Smooth muscle cell (in vitro differentiated cells): ENCODE measurements around the gene DEFB113. TPM values are rescaled to one million over a fixed set of nuclear protein-coding genes. Genes with fewer than 3 reads are reported as not detected.

Experiments
- DNase-seq: peaks from one replicate; lab custom pipeline; 2025; ENCODE audit not compliant: unreplicated experiment; lab: John Stamatoyannopoulos, UW
- H2AFZ ChIP-seq: fragments of 200-600 bp; sonication (generic); 2 replicates; pipeline ENCODE4 v1.6.0; 2016; ENCODE audit warnings: antibody characterized with exemption, low read depth, mild to moderate bottlenecking
- H3F3A ChIP-seq: fragments of 200-600 bp; sonication (generic); 2 replicates; pipeline ENCODE4 v1.6.0; 2017; ENCODE audit warnings: antibody characterized with exemption, low read depth
- H3K27ac ChIP-seq: fragments of 200-600 bp; sonication (generic); 2 replicates; pipeline ENCODE4 v1.5.1; 2016; ENCODE audit warnings: low read depth, mild to moderate bottlenecking
- H3K27me3 ChIP-seq: fragments of 200-600 bp; sonication (generic); 2 replicates; pipeline ENCODE4 v1.6.1; 2016; ENCODE audit warnings: low read depth, mild to moderate bottlenecking
- H3K36me3 ChIP-seq: fragments of 200-600 bp; sonication (generic); 2 replicates; pipeline ENCODE4 v1.5.1; 2016; ENCODE audit warnings: low read depth
- H3K4me1 ChIP-seq: fragments of 200-600 bp; sonication (generic); 2 replicates; pipeline ENCODE4 v1.5.1; 2016; ENCODE audit warnings: low read depth
- H3K4me2 ChIP-seq: fragments of 200-600 bp; sonication (generic); 2 replicates; pipeline ENCODE4 v1.6.0; 2016; ENCODE audit warnings: mild to moderate bottlenecking
- H3K4me3 ChIP-seq: fragments of 200-600 bp; sonication (generic); 2 replicates; pipeline ENCODE4 v1.5.1; 2016; ENCODE audit warnings: mild to moderate bottlenecking
- H3K79me2 ChIP-seq: fragments of 200-600 bp; sonication (generic); 2 replicates; pipeline ENCODE4 v1.6.0; 2016; ENCODE audit warnings: low read depth, mild to moderate bottlenecking
- H3K9ac ChIP-seq: fragments of 200-600 bp; sonication (generic); 2 replicates; pipeline ENCODE4 v1.6.0; 2016; ENCODE audit warnings: low read depth
- H3K9me3 ChIP-seq: fragments of 200-600 bp; sonication (generic); replicated peaks from 2 replicates; pipeline ENCODE4 v1.5.1; 2016; ENCODE audit warnings: low read depth
- H4K20me1 ChIP-seq: fragments of 200-600 bp; sonication (generic); 2 replicates; pipeline ENCODE4 v1.6.0; 2016; ENCODE audit warnings: low read depth
- WGBS: methylation state at CpG from one replicate; pipeline ENCODE4 v1.1.7; 2016; ENCODE audit warnings: low lambda C conversion rate; 5-methylcytosine and 5-hydroxymethylcytosine counted together
- polyA plus RNA-seq: library from polyadenylated mRNA; unstranded; fragments of >200 nt; fragmentation: Nextera tagmentation; extraction: Ambion mirVana; gene quantifications from 2 replicates; pipeline ENCODE4 v1.2.1, GENCODE V29; 2016
- total RNA-seq: library from RNA; depleted of rRNA; stranded (reverse); fragments of >200 nt; gene quantifications from 2 replicates; pipeline ENCODE4 v1.2.3, GENCODE V29; 2014
- TF ChIP-seq, protein P1 (sequence below): fragments of 200-600 bp; sonication (generic); IDR thresholded peaks from 2 replicates; pipeline ENCODE4 v1.5.1; 2017; ENCODE audit warnings: borderline replicate concordance, mild to moderate bottlenecking, antibody characterized with exemption; ENCODE audit not compliant: insufficient read depth, poor library complexity, severe bottlenecking

The DEFB113 gene
- total and polyA plus RNA-seq, 2 experiments from 2014 or later, result not detected

GRCh38 chr6:49939993-49940498, 29.4 kb downstream of the DEFB113 start:
- Histone ChIP-seq H3K4me1 (no peaks in the 10 kb centered on the region), H3K9ac (no peak overlapping the region), H3K9me3 (no peaks in the 10 kb centered on the region), H3K4me2 (no peak overlapping the region), H3K79me2 (no peaks in the 10 kb centered on the region), H4K20me1 (no peaks in the 10 kb centered on the region), H3K27ac (no peak overlapping the region), H3F3A (no peaks in the 10 kb centered on the region), H3K27me3 (no peaks in the 10 kb centered on the region), H3K4me3 (no peak overlapping the region), H3K36me3 (no peaks in the 10 kb centered on the region), H2AFZ (no peak overlapping the region)
- TF ChIP-seq, protein P1, sequence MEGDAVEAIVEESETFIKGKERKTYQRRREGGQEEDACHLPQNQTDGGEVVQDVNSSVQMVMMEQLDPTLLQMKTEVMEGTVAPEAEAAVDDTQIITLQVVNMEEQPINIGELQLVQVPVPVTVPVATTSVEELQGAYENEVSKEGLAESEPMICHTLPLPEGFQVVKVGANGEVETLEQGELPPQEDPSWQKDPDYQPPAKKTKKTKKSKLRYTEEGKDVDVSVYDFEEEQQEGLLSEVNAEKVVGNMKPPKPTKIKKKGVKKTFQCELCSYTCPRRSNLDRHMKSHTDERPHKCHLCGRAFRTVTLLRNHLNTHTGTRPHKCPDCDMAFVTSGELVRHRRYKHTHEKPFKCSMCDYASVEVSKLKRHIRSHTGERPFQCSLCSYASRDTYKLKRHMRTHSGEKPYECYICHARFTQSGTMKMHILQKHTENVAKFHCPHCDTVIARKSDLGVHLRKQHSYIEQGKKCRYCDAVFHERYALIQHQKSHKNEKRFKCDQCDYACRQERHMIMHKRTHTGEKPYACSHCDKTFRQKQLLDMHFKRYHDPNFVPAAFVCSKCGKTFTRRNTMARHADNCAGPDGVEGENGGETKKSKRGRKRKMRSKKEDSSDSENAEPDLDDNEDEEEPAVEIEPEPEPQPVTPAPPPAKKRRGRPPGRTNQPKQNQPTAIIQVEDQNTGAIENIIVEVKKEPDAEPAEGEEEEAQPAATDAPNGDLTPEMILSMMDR, result no peak
- no peak for DNase-seq
- 91% methylated on average over 3 of the region's 3 CpGs for WGBS

- no peak overlapping the region for H3K4me2 ChIP-seq
- no peak overlapping the region for H3K9ac ChIP-seq
- no peaks in the 10 kb centered on the region for H3K36me3 ChIP-seq
- H3K4me3 ChIP-seq, result no peak overlapping the region
- TF ChIP-seq, protein P1, result no peak
- H3F3A ChIP-seq, result no peaks in the 10 kb centered on the region
- no peaks in the 10 kb centered on the region for H4K20me1 ChIP-seq
- no peaks in the 10 kb centered on the region for H3K4me1 ChIP-seq
- no peak overlapping the region for H3K27ac ChIP-seq
- no peak for DNase-seq
- H3K27me3 ChIP-seq, result no peaks in the 10 kb centered on the region
- H3K9me3 ChIP-seq, result no peaks in the 10 kb centered on the region
- no peaks in the 10 kb centered on the region for H3K79me2 ChIP-seq
- no peak overlapping the region for H2AFZ ChIP-seq
These were observed 31.6 kb downstream of the DEFB113 start for GRCh38 chr6:49937811-49938210.

DNA sequence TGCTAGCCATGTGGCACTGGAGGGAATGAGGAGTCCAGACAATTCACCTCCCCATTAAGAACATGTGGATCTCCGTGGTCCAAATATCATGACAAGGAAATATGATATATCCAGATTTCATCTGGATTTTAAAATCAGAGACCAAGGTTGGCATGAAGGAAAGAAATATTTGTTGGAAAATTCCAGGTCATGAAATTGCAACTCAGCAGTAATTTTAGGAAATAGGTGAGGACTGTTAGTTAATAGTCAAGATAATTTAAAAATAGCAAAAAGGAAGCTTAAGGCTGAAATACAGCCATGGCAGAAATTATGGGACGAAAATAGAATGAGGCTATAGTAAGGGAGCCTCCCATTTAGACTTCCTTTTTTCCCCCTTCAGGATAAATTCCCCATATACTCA, 32.4 kb downstream of the DEFB113 start:
- H3K36me3 ChIP-seq, result no peaks in the 10 kb centered on the region
- H3F3A ChIP-seq, result no peaks in the 10 kb centered on the region
- H3K79me2 ChIP-seq, result no peaks in the 10 kb centered on the region
- no peak overlapping the region for H3K4me2 ChIP-seq
- no peaks in the 10 kb centered on the region for H3K9me3 ChIP-seq
- H3K27me3 ChIP-seq, result no peaks in the 10 kb centered on the region
- TF ChIP-seq, protein P1, result no peak
- no peak overlapping the region for H3K9ac ChIP-seq
- no peak for DNase-seq
- H3K27ac ChIP-seq, result no peak overlapping the region
- H4K20me1 ChIP-seq, result no peaks in the 10 kb centered on the region
- H2AFZ ChIP-seq, result no peak overlapping the region
- no peaks in the 10 kb centered on the region for H3K4me1 ChIP-seq
- no peak overlapping the region for H3K4me3 ChIP-seq
- 79% methylated on average over 2 of the region's 2 CpGs for WGBS

GRCh38 chr6:49935387-49935786, 34.0 kb downstream of the DEFB113 start:
- Histone ChIP-seq H3F3A (no peaks in the 10 kb centered on the region), H3K36me3 (no peaks in the 10 kb centered on the region), H3K4me2 (no peak overlapping the region), H3K27me3 (no peaks in the 10 kb centered on the region), H3K79me2 (no peaks in the 10 kb centered on the region), H3K9me3 (no peaks in the 10 kb centered on the region), H3K27ac (no peak overlapping the region), H3K9ac (no peak overlapping the region), H4K20me1 (no peaks in the 10 kb centered on the region), H3K4me3 (no peak overlapping the region), H2AFZ (no peak overlapping the region), H3K4me1 (no peaks in the 10 kb centered on the region)
- WGBS, result 76% methylated on average over 3 of the region's 3 CpGs
- no peak for DNase-seq
- TF ChIP-seq, protein P1, result no peak
